HepG2 (cell line): Measurements from ENCODE around the gene KDM1B. TPM values are rescaled to one million over a fixed set of nuclear protein-coding genes. Genes with fewer than 3 reads are reported as not detected.

Experiments used
- ATAC-seq: fragments of 200-7000 bp; cut with Tn5 transposase; 3 replicates; pipeline ENCODE4 v1.9.1; 2020; ENCODE audit warnings: mild to moderate bottlenecking, moderate library complexity
- BruUV-seq: library from RNA; stranded (reverse); fragments of 400-500 nt; replicated peaks from 2 replicates; lab custom pipeline; 2021; lab: Mats Ljungman, UMichigan
- CTCF ChIA-PET: fragments of 300-600 bp; formaldehyde crosslinking; extraction: SDS; loops from one replicate; lab custom pipeline; 2021; ENCODE audit warnings: low total read pairs, inconsistent platforms, low intra/inter-chr PET ratio; lab: Yijun Ruan, JAX
- POLR2A ChIA-PET: fragments of 350-600 bp; sonication (Branson Sonifier 250); formaldehyde crosslinking; loops from one replicate; lab custom pipeline; 2020; ENCODE audit warnings: antibody characterized with exemption, inconsistent platforms; lab: Yijun Ruan, JAX
- DNase-seq: peaks from one replicate; pipeline ENCODE4 v3.0.0-alpha.2; 2015; ENCODE audit warnings: low spot score
- FAIRE-seq: peaks from 3 replicates; lab custom pipeline; 2011; peaks lifted over from hg19 to GRCh38; lab: Jason Lieb, UNC
- H2AFZ ChIP-seq: one replicate; pipeline ENCODE4 v1.6.1; 2011; ENCODE audit warnings: low read length, inconsistent platforms
- H3K27ac ChIP-seq: fragments of 300-600 bp; 3 replicates; pipeline ENCODE4 v1.8.0; 2011; ENCODE audit warnings: mixed run types, mild to moderate bottlenecking, mixed read lengths, low read length, inconsistent platforms; ENCODE audit not compliant: insufficient read depth; ENCODE audit errors: extremely low read length
- H3K27me3 ChIP-seq, 2 experiments: fragments of 200-600 bp in 1 of 2; 2 replicates in 1 of 2; 3 replicates in 1 of 2; pipeline versions ENCODE4 v1.6.0 to v1.8.0; 2011; ENCODE audit warnings: low read length in 2 of 2, mild to moderate bottlenecking in 2 of 2, moderate library complexity in 2 of 2, inconsistent platforms in 1 of 2; ENCODE audit not compliant: insufficient read depth in 2 of 2, control insufficient read depth in 1 of 2
- H3K36me3 ChIP-seq, 2 experiments: fragments of 200-600 bp in 1 of 2; replicated peaks in 1 of 2; 2 replicates in 1 of 2; 3 replicates in 1 of 2; pipeline versions ENCODE4 v1.5.1 to v1.8.0; 2011; ENCODE audit warnings: low read length in 2 of 2, inconsistent platforms in 1 of 2; ENCODE audit not compliant: insufficient read depth in 2 of 2, control insufficient read depth in 1 of 2
- H3K4me1 ChIP-seq: 2 replicates; pipeline ENCODE4 v1.5.1; 2012; ENCODE audit warnings: low read length, inconsistent platforms; ENCODE audit not compliant: insufficient read depth
- H3K4me2 ChIP-seq: 2 replicates; pipeline ENCODE4 v1.6.0; 2011; ENCODE audit warnings: low read depth, low read length, inconsistent platforms
- H3K4me3 ChIP-seq, 3 experiments: fragments of 200-600 bp in 1 of 3; sonication (generic), shearing (Covaris generic) in 1 of 3; replicated peaks in 1 of 3; 2 replicates each; pipeline ENCODE4 v1.5.1; 2011 to 2016; ENCODE audit warnings: low read length in 3 of 3, inconsistent platforms in 2 of 3, low read depth in 2 of 3, mild to moderate bottlenecking in 2 of 3, control low read depth in 1 of 3, mixed read lengths in 1 of 3; ENCODE audit not compliant: insufficient read depth in 1 of 3
- H3K79me2 ChIP-seq: one replicate; pipeline ENCODE4 v1.6.1; 2011; ENCODE audit warnings: low read length, inconsistent platforms; ENCODE audit not compliant: insufficient read depth
- H3K9ac ChIP-seq: 2 replicates; pipeline ENCODE4 v1.6.0; 2011; ENCODE audit warnings: mild to moderate bottlenecking, low read depth, low read length, inconsistent platforms; ENCODE audit not compliant: insufficient read depth
- H3K9me3 ChIP-seq: 2 replicates; pipeline ENCODE4 v1.5.1; 2012; ENCODE audit warnings: mild to moderate bottlenecking, low read length
- H4K20me1 ChIP-seq: 2 replicates; pipeline ENCODE4 v1.6.0; 2011; ENCODE audit warnings: inconsistent platforms, mild to moderate bottlenecking, low read length, moderate library complexity; ENCODE audit not compliant: insufficient read depth
- ARHGAP35 ChIP-seq: sonication (generic); formaldehyde crosslinking; IDR thresholded peaks from 2 replicates; pipeline ENCODE4 v1.9.0; 2022; ENCODE audit warnings: mild to moderate bottlenecking, inconsistent platforms, moderate library complexity, missing genetic modification reagents, borderline replicate concordance
- ASH2L ChIP-seq: fragments of 300-600, 200-600 bp; sonication (generic); IDR thresholded peaks from 2 replicates; pipeline ENCODE4 v1.7.0; 2017; ENCODE audit warnings: low read depth, mild to moderate bottlenecking, moderate library complexity, mixed read lengths, low read length; ENCODE audit not compliant: insufficient read length
- GABPB1 ChIP-seq: IDR thresholded peaks from 2 replicates; pipeline ENCODE4 v1.6.1; 2016; ENCODE audit warnings: mild to moderate bottlenecking, missing genetic modification reagents, moderate library complexity, missing compliant biosample characterization
- MAFF ChIP-seq: IDR thresholded peaks from 2 replicates; pipeline ENCODE4 v1.6.1; 2011; ENCODE audit warnings: low read depth, low read length, improper control_type of control experiment
- MAFK ChIP-seq, 2 experiments: IDR thresholded peaks in 1 of 2; conservative IDR thresholded peaks in 1 of 2; 2 replicates each; pipeline ENCODE4 v1.6.1; 2011; ENCODE audit warnings: improper control_type of control experiment in 2 of 2, low read length in 2 of 2
- PRPF4 ChIP-seq: fragments of 200-400 bp; formaldehyde crosslinking; IDR thresholded peaks from 2 replicates; pipeline ENCODE4 v1.6.1; 2016; ENCODE audit warnings: low read length, low read depth; ENCODE audit not compliant: poor library complexity, severe bottlenecking
- RBFOX2 ChIP-seq: fragments of 200-400 bp; formaldehyde crosslinking; IDR thresholded peaks from 2 replicates; pipeline ENCODE4 v1.6.1; 2017; ENCODE audit warnings: low read depth, mild to moderate bottlenecking, low read length
- RFX5 ChIP-seq: IDR thresholded peaks from 2 replicates; pipeline ENCODE4 v1.6.1; 2011; ENCODE audit warnings: low read depth, low read length, improper control_type of control experiment
- ZBTB20 ChIP-seq: sonication (generic); formaldehyde crosslinking; IDR thresholded peaks from 2 replicates; pipeline ENCODE4 v1.8.1; 2023; ENCODE audit warnings: missing genetic modification reagents, low read depth, mild to moderate bottlenecking, borderline replicate concordance
- WGBS: methylation state at CpG from one replicate; pipeline ENCODE4 v1.1.6; 2017; ENCODE audit warnings: low lambda C conversion rate; 5-methylcytosine and 5-hydroxymethylcytosine counted together
- in situ Hi-C: cut with HindIII; loops from 2 replicates; pipeline ENCODE4 v1.10.0; 2017; ENCODE audit warnings: low pct_unique_long_range_greater_than_20kb; ENCODE audit not compliant: extremely low pct_ligation_motif_present
- intact Hi-C: fragments of 100-400 bp; cut with micrococcal nuclease; formaldehyde crosslinking; loops from one replicate; pipeline ENCODE4 v1.10.0; 2022; ENCODE audit not compliant: unreplicated experiment
- polyA plus RNA-seq, 8 experiments: library from polyadenylated mRNA; depleted of rRNA in 3 of 8; stranded (reverse) in 7 of 8; unstranded in 1 of 8; fragments of >200 nt; fragmentation: Illumina TruSeq in 4 of 8; extraction: Trizol in 4 of 8; gene quantifications; 2 replicates each; pipeline versions ENCODE4 v1.2.1 to v1.2.3, GENCODE V29; 2011 to 2016; ENCODE audit warnings: low read depth in 4 of 8, missing spikeins in 1 of 8, mixed read lengths in 1 of 8; ENCODE audit not compliant: insufficient read depth in 1 of 8
- total RNA-seq, 5 experiments: library from RNA; depleted of rRNA; stranded (reverse); fragments of >200 nt; fragmentation: Illumina TruSeq; extraction: Trizol; gene quantifications; 2 replicates each; pipeline ENCODE4 v1.2.3, GENCODE V29; 2016; ENCODE audit warnings: low read depth in 1 of 5
- TF ChIP-seq, protein P1 (sequence below): sonication (generic); formaldehyde crosslinking; IDR thresholded peaks from 2 replicates; pipeline ENCODE4 v1.5.0; 2020; ENCODE audit warnings: mild to moderate bottlenecking, missing genetic modification reagents

The KDM1B gene
- total and polyA plus RNA-seq, 2 of the 13 experiments (the other 11 are each of a cell fraction or from before 2014, with no cell fraction given): 9.8 to 13.2 TPM

DNA sequence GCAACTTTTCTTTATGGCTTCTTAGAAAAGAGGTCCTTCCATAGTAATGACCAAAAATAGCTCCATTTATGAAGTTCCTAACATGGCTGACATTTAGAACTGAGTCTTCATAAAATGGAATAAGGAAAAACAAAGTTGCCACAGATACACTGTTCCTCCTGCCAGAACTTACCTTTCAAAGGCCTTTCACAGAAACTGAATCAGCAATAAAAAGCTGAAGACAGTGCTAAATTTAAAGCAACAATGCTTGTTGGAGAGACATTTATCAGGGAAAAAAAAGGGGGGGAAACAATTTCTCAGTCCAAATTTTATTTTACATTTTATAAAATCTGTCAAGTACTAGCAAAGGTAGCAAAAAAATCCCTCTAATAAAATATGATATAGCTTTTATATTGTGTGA is 91.8 kb downstream of the KDM1B start:
- 0 out of 2 replicates have a peak, but pooled peaks cover under 1% of the 10 kb centered on the region for H4K20me1 ChIP-seq
- H3K79me2 ChIP-seq: peaks cover 26% of the 10 kb centered on the region
- H3K4me3 ChIP-seq: no peak overlapping the region
- TF ChIP-seq GABPB1 (CRISPR knock-in tag) (no peak), ZBTB20 (no peak), MAFK (conservative IDR thresholded peaks at IDR 0.05 in 1 of 2, IDR thresholded peaks at IDR 0.05 in 1 of 2; ENCODE audit: low read length in 2 of 2) (peak; percentile 23 to 53; a peak in 3 of 4 replicates), RFX5 (no peak), PRPF4 (no peak), MAFF (peak; percentile 57; the same call in 1 of the 2 replicates), RBFOX2 (no peak)
- no peak overlapping the region for H3K4me2 ChIP-seq
- ATAC-seq (no peak), FAIRE-seq (no peak), DNase-seq (no peak)
- H2AFZ ChIP-seq: no peak overlapping the region
- BruUV-seq: TSS peak; percentile 7
- in situ Hi-C loops: no loop called here
- no peaks in the 10 kb centered on the region for H3K27me3 ChIP-seq
- intact Hi-C loops: no loop called here
- POLR2A ChIA-PET: no interaction called here
- CTCF ChIA-PET: no interaction called here
- no peak overlapping the region for H3K9ac ChIP-seq
- H3K36me3 ChIP-seq: peaks cover 19 to 92% of the 10 kb centered on the region in 2 experiments
- H3K27ac ChIP-seq: no peak overlapping the region
- no peaks in the 10 kb centered on the region for H3K9me3 ChIP-seq
- peaks cover 8% of the 10 kb centered on the region for H3K4me1 ChIP-seq

DNA sequence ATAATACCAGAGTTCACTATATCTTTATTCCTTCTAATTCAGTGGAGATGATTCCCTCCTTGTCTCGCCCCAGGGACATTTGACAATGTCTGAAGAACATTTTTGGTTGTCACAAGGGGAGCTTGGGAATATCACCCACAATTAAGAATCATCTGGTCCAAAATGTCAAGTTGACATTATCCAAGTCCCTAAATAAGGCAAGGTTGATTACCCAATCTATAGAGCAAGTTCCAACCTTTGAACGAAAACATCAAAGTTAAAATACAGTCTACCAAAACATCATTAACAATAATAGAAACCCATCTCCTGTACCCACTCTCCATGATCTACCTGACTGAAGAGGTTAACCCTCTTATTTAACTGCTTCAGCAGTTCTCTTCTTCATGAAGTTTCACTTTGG is 93.5 kb downstream of the KDM1B start:
- 91% methylated on average over 2 of the region's 2 CpGs for WGBS
- ChIA-PET CTCF (no interaction called here), POLR2A (no interaction called here)
- no peak overlapping the region for H3K4me2 ChIP-seq
- no peak overlapping the region for H2AFZ ChIP-seq
- intact Hi-C loops (no loop called here), in situ Hi-C loops (no loop called here)
- BruUV-seq: no TSS peak
- DNase-seq: no peak
- no peak for ATAC-seq
- no peaks in the 10 kb centered on the region for H3K4me1 ChIP-seq
- H4K20me1 ChIP-seq: 0 out of 2 replicates have a peak, but pooled peaks cover 7% of the 10 kb centered on the region
- H3K27ac ChIP-seq: no peak overlapping the region
- H3K9me3 ChIP-seq: no peaks in the 10 kb centered on the region
- H3K9ac ChIP-seq: no peak overlapping the region
- peaks cover 32% of the 10 kb centered on the region for H3K79me2 ChIP-seq
- FAIRE-seq: no peak
- H3K4me3 ChIP-seq: no peak overlapping the region
- H3K36me3 ChIP-seq: peaks cover 12 to 92% of the 10 kb centered on the region in 2 experiments; a peak in 4 of 5 replicates
- H3K27me3 ChIP-seq: no peaks in the 10 kb centered on the region
- TF ChIP-seq MAFK (conservative IDR thresholded peaks at IDR 0.05 in 1 of 2, IDR thresholded peaks at IDR 0.05 in 1 of 2; ENCODE audit: low read length in 2 of 2) (0 out of 4 replicates have a peak, but pooled peaks of 1 of the 2 experiments have one; percentile 11), ARHGAP35 (no peak), ASH2L (no peak)
- TF ChIP-seq, protein P1, sequence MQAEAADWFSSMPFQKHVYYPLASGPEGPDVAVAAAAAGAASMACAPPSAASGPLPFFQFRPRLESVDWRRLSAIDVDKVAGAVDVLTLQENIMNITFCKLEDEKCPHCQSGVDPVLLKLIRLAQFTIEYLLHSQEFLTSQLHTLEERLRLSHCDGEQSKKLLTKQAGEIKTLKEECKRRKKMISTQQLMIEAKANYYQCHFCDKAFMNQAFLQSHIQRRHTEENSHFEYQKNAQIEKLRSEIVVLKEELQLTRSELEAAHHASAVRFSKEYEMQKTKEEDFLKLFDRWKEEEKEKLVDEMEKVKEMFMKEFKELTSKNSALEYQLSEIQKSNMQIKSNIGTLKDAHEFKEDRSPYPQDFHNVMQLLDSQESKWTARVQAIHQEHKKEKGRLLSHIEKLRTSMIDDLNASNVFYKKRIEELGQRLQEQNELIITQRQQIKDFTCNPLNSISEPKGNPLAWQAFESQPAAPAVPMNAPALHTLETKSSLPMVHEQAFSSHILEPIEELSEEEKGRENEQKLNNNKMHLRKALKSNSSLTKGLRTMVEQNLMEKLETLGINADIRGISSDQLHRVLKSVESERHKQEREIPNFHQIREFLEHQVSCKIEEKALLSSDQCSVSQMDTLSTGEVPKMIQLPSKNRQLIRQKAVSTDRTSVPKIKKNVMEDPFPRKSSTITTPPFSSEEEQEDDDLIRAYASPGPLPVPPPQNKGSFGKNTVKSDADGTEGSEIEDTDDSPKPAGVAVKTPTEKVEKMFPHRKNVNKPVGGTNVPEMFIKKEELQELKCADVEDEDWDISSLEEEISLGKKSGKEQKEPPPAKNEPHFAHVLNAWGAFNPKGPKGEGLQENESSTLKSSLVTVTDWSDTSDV (CRISPR knock-in tag): no peak
